Transverse colon (tissue), 4 donors: ENCODE data around the gene PARP6. TPM values are rescaled to one million over a fixed set of nuclear protein-coding genes. Genes with fewer than 3 reads are reported as not detected.

Experiments
- DNase-seq: peaks from one replicate; pipeline ENCODE4 v3.0.0-alpha.2; 2019
- H3K27ac ChIP-seq, 4 donors: fragments of 200-600 bp; sonication (generic); 2 replicates each; pipeline ENCODE4 v1.5.1; 2016 to 2018; ENCODE audit warnings: inconsistent platforms in 4 of 4
- H3K27me3 ChIP-seq: fragments of 200-600 bp; sonication (generic); 2 replicates; pipeline ENCODE4 v1.5.1; 2017; ENCODE audit warnings: inconsistent platforms
- H3K36me3 ChIP-seq, 4 donors: fragments of 200-600 bp; sonication (generic); 2 replicates each; pipeline ENCODE4 v1.5.1; 2017 to 2019; ENCODE audit warnings: inconsistent platforms in 4 of 4
- H3K4me1 ChIP-seq, 4 donors: fragments of 200-600 bp; sonication (generic); 2 replicates each; pipeline ENCODE4 v1.5.1; 2017 to 2020; ENCODE audit warnings: inconsistent platforms in 4 of 4
- H3K4me3 ChIP-seq, 4 donors: fragments of 200-600 bp; sonication (generic); 1 replicate in 1 of 4; 2 replicates in 3 of 4; pipeline versions ENCODE4 v1.5.1 to v1.6.1; 2017 to 2019; ENCODE audit warnings: inconsistent platforms in 4 of 4
- H3K9me3 ChIP-seq, 2 donors: fragments of 200-600 bp; sonication (generic); 2 replicates each; pipeline ENCODE4 v1.5.1; 2017 to 2019; ENCODE audit warnings: inconsistent platforms in 2 of 2
- CTCF ChIP-seq, 5 experiments: fragments of 200-600 bp in 3 of 5; fragments of 450-650 bp in 2 of 5; sonication (generic) in 3 of 5; IDR thresholded peaks; 1 replicate in 2 of 5; 2 replicates in 3 of 5; pipeline ENCODE4 v1.5.1; 2016 to 2017; ENCODE audit warnings: antibody characterized with exemption in 5 of 5, inconsistent platforms in 3 of 5, mild to moderate bottlenecking in 2 of 5, moderate library complexity in 1 of 5
- EP300 ChIP-seq: sonication (generic); formaldehyde crosslinking; IDR thresholded peaks from one replicate; pipeline ENCODE4 v1.6.1; 2017; ENCODE audit warnings: antibody characterized with exemption, low read depth
- POLR2A ChIP-seq: fragments of 450-650 bp; IDR thresholded peaks from one replicate; pipeline ENCODE4 v1.6.1; 2016; ENCODE audit warnings: antibody characterized with exemption, mild to moderate bottlenecking, moderate library complexity
- POLR2AphosphoS5 ChIP-seq, 3 donors: sonication (generic); formaldehyde crosslinking; IDR thresholded peaks; one replicate each; pipeline ENCODE4 v1.6.1; 2016; ENCODE audit warnings: antibody characterized with exemption in 3 of 3
- WGBS, 2 donors: methylation state at CpG; one replicate each; pipeline ENCODE4 v1.1.5; 2018; ENCODE audit warnings: low coverage in 1 of 2; 5-methylcytosine and 5-hydroxymethylcytosine counted together
- in situ Hi-C, 4 donors: fragments of 200-750 bp; cut with MboI; loops; one replicate each; pipeline versions ENCODE4 v1.15.0 to v1.15.1; 2017; ENCODE audit warnings: low sequenced_read_pairs in 3 of 4, low pct_ligation_motif_present in 1 of 4, low pct_unique_long_range_greater_than_20kb in 1 of 4
- intact Hi-C: fragments of 100-400 bp; cut with DNase I; formaldehyde crosslinking; loops from one replicate; pipeline ENCODE4 v1.15.1; 2023; ENCODE audit warnings: low total_unique reads
- total RNA-seq, 4 donors: library from RNA; depleted of rRNA; stranded (reverse); fragments of >200 nt; gene quantifications; one replicate each; pipeline ENCODE4 v1.1.0, GENCODE V29; 2016

Gene PARP6
- total RNA-seq, 4 donors from 2014 or later, result 44.1 to 152 (median 57.9) TPM

DNA sequence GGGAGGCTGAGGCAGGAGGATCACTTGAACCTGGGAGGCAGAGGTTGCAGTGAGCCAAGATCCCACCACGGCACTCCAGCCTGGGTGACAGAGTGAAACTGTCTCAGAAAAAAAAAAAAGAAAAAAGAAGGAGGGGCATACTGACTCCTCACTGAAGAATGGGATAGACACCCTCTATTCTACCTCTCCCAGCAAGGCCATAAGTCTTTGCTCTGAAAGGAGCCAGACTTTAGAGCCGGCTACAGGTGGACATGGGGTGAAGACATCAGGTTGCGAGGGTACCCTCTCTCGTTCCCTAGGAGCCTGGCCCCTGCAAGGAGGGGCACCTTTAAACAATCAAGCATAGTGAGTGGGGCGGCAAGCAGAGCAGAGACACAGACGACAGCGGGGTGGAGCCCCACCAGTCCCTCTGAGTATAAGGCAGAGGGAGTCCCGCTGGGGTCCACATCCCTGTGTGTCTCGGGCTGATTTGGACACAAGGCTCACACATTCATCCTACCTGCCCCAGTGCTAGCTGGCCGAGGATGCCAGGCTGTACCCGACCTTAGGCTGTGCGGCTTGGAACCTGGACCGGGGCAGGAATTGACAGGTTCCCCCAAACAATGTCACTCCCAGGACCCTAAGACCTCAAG is 75.8 kb downstream of the PARP6 start:
- 67 to 86% methylated on average over 1 to 13 of the region's 13 CpGs for whole genome bisulfite sequencing, 2 donors
- H3K36me3 ChIP-seq, result peaks cover 0 to 20% (median 5%) of the 10 kb centered on the region in 4 donors
- intact Hi-C loops, result no loop called here
- no peaks in the 10 kb centered on the region for H3K9me3 ChIP-seq
- no peak for DNase-seq
- no peak overlapping the region for H3K27ac ChIP-seq
- in situ Hi-C loops, result no loop called here
- TF ChIP-seq POLR2AphosphoS5 (IDR thresholded peaks at IDR 0.05), result no peak
- peaks cover 35% of the 10 kb centered on the region for H3K27me3 ChIP-seq
- H3K4me3 ChIP-seq, result no peak overlapping the region
- H3K4me1 ChIP-seq, result peaks cover 0 to 12% (median 5%) of the 10 kb centered on the region in 4 donors

DNA sequence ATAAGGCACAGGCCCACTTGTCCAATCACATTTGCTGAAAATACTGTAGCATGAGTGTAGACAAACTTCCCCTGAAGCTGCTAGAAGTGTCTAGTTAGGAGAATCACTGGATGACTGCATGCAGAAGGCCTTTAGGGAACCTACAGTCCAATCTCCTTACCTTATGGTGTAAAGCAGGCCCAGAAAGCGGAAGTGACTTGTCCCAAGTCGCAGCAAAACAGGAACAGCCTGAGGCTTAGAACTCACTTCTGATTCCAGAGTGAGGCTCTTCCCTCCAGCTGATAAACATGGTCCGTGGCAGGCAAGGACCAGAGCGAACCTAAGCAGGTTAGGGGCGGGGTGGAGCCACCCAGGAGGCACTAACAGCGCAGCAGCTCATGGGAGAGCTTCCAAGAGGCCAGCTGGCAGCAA is 77.2 kb downstream of the PARP6 start:
- no peak for DNase-seq
- intact Hi-C loops, result no loop called here
- WGBS, 2 donors, result 81% methylated on average over 6 of the region's 6 CpGs; no CpG with 5 or more reads in 1 of the 2 donors
- Histone ChIP-seq H3K27ac (no peak overlapping the region), H3K4me3 (no peak overlapping the region), H3K36me3 (peaks cover 0 to 11% (median 4%) of the 10 kb centered on the region in 4 donors), H3K27me3 (peaks cover 40% of the 10 kb centered on the region), H3K4me1 (peaks cover 0 to 12% (median 4%) of the 10 kb centered on the region in 4 donors), H3K9me3 (no peaks in the 10 kb centered on the region)
- no peak for TF ChIP-seq CTCF (IDR thresholded peaks at IDR 0.05)
- TF ChIP-seq POLR2A, result no peak
- TF ChIP-seq POLR2AphosphoS5 (IDR thresholded peaks at IDR 0.05), result no peak
- no peak for TF ChIP-seq EP300
- in situ Hi-C loops, result no loop called here

GRCh38 chr15:72193836-72194396 is 78.4 kb downstream of the PARP6 start:
- 63 to 69% methylated on average over 3 to 8 of the region's 8 CpGs for WGBS, 2 donors
- DNase-seq, result no peak
- intact Hi-C loops, result no loop called here
- peaks cover 40% of the 10 kb centered on the region for H3K27me3 ChIP-seq
- TF ChIP-seq POLR2AphosphoS5 (IDR thresholded peaks at IDR 0.05) (no peak), EP300 (no peak), CTCF (IDR thresholded peaks at IDR 0.05) (no peak), POLR2A (no peak)
- peaks cover 0 to 6% (median 3%) of the 10 kb centered on the region in 4 donors for H3K4me1 ChIP-seq
- no peak overlapping the region for H3K27ac ChIP-seq
- in situ Hi-C loops, result no loop called here
- no peaks in the 10 kb centered on the region for H3K9me3 ChIP-seq
- peaks cover 0 to 4% (median 2%) of the 10 kb centered on the region in 4 donors for H3K36me3 ChIP-seq
- no peak overlapping the region for H3K4me3 ChIP-seq

DNA sequence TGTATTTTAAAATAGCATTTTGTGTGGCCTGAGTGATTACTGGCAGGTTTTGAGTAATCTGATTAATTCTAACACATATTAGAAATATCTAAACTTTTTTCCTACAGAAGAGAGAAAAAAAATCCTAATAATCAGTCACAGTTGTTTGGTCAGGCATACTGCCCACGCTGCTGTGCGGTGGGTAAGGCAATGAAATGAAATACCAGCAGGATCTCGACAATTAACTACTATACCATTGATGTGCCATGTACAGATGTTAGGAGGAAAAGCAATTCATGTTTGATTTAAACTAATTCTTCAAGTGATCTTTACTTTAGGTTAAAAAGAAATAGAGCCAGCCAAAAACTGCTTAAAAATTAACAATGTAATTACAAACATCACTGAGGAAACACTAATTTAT is 79.9 kb downstream of the PARP6 start:
- no peak for DNase-seq
- no peak for TF ChIP-seq CTCF (IDR thresholded peaks at IDR 0.05)
- no peak for TF ChIP-seq EP300
- TF ChIP-seq POLR2A, result no peak
- no peak for TF ChIP-seq POLR2AphosphoS5 (IDR thresholded peaks at IDR 0.05)
- Histone ChIP-seq H3K9me3 (no peaks in the 10 kb centered on the region), H3K4me3 (no peak overlapping the region), H3K27me3 (peaks cover 34% of the 10 kb centered on the region), H3K36me3 (no peaks in the 10 kb centered on the region), H3K4me1 (peaks cover 0 to 6% (median 3%) of the 10 kb centered on the region in 4 donors), H3K27ac (no peak overlapping the region)
- 58 to 71% methylated on average over 3 of the region's 3 CpGs for WGBS, 2 donors
- in situ Hi-C loops, result no loop called here
- intact Hi-C loops, result no loop called here

Other genes starting within 250 kb of the PARP6 start
- 100 to 1,000 TPM in 1 of 4 donors, 10 to 100 TPM in 3; 52.4 to 103 (median 74.2) TPM for gene MYO9A, start 154.4 kb downstream of the PARP6 start, total RNA-seq
- gene SENP8, start 154.2 kb downstream of the PARP6 start, total RNA-seq, result 1 to 10 TPM; 2.3 to 3.8 (median 2.5) TPM
- gene GRAMD2A, start 74.8 kb downstream of the PARP6 start, total RNA-seq, result 1 to 10 TPM in 1 of 4 donors, under 1 TPM in 1, not detected in 2; 0.41 to 1.4 TPM
- gene PKM, start 41.4 kb downstream of the PARP6 start, total RNA-seq, result 100 to 1,000 TPM; 259 to 431 (median 291) TPM
- 10 to 100 TPM in 1 of 4 donors, 1 to 10 TPM in 3; 1.5 to 12.9 (median 4.7) TPM for gene CELF6, start 47.6 kb upstream of the PARP6 start, total RNA-seq
- gene HEXA, start 103.5 kb upstream of the PARP6 start, total RNA-seq, result 10 to 100 TPM; 19.9 to 69.9 (median 50.9) TPM
- not detected for gene TMEM202, start 125.8 kb upstream of the PARP6 start, total RNA-seq
- gene ARIH1, start 201.8 kb upstream of the PARP6 start, total RNA-seq, result 100 to 1,000 TPM in 1 of 4 donors, 10 to 100 TPM in 3; 15.7 to 108 (median 53.1) TPM